ENCODE results near the gene LARP1B.

DNA sequence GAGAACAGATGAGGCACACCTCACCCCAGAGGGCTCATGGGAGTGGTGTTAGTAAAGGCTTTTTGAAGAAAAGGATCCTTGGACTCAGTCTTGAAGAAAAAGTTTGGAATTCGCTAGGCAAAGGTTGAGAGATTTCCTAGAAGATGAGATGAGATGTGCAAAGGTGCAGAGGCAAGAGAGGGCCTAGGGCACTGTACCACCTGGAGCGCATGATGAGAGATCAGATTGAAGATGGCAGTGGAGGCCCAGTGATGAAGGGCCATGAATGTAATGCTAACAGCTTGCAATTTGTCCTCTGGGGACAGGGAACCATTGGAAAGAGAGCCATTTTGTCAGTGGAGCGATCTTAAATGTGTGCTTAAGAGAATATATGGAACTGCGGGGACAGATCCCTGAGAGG, 181.5 kb downstream of the LARP1B start:
- TF ChIP-seq, protein P1, sequence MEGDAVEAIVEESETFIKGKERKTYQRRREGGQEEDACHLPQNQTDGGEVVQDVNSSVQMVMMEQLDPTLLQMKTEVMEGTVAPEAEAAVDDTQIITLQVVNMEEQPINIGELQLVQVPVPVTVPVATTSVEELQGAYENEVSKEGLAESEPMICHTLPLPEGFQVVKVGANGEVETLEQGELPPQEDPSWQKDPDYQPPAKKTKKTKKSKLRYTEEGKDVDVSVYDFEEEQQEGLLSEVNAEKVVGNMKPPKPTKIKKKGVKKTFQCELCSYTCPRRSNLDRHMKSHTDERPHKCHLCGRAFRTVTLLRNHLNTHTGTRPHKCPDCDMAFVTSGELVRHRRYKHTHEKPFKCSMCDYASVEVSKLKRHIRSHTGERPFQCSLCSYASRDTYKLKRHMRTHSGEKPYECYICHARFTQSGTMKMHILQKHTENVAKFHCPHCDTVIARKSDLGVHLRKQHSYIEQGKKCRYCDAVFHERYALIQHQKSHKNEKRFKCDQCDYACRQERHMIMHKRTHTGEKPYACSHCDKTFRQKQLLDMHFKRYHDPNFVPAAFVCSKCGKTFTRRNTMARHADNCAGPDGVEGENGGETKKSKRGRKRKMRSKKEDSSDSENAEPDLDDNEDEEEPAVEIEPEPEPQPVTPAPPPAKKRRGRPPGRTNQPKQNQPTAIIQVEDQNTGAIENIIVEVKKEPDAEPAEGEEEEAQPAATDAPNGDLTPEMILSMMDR (conservative IDR thresholded peaks at IDR 0.05; ENCODE audit: low read depth, low read length) = no peak
- no peak for TF ChIP-seq EZH2 (IDR thresholded peaks at IDR 0.05; ENCODE audit: low read length, unreplicated experiment)
